Measurements from ENCODE around the gene RAPGEF1.

DNA sequence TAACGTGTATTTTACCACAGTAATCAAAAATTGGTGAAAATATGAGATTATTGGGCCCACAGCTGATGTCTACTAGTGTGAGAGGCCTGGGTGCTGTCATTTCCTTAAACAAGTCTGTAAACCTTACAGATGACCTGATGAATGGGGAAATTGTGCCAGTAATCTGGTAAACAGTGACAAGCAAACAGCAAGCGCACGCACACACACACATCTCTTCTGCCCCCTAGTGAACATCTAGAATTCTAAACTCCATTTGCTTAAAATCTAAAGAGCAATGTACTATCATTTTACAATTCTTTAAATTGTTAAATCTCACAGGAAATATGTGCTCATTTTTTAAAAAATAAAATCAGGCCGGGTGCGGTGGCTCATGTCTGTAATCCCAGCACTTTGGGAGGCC, 7.5 kb upstream of the RAPGEF1 start:
- TF ChIP-seq, protein P1, sequence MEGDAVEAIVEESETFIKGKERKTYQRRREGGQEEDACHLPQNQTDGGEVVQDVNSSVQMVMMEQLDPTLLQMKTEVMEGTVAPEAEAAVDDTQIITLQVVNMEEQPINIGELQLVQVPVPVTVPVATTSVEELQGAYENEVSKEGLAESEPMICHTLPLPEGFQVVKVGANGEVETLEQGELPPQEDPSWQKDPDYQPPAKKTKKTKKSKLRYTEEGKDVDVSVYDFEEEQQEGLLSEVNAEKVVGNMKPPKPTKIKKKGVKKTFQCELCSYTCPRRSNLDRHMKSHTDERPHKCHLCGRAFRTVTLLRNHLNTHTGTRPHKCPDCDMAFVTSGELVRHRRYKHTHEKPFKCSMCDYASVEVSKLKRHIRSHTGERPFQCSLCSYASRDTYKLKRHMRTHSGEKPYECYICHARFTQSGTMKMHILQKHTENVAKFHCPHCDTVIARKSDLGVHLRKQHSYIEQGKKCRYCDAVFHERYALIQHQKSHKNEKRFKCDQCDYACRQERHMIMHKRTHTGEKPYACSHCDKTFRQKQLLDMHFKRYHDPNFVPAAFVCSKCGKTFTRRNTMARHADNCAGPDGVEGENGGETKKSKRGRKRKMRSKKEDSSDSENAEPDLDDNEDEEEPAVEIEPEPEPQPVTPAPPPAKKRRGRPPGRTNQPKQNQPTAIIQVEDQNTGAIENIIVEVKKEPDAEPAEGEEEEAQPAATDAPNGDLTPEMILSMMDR (tag by site-specific recombination; IDR thresholded peaks at IDR 0.05): peak; percentile 41; the same call in 1 of the 2 replicates
- TF ChIP-seq ZNF791 (tag by site-specific recombination; IDR thresholded peaks at IDR 0.05) (no peak), PRDM10 (tag by site-specific recombination; IDR thresholded peaks at IDR 0.05) (no peak), ZBTB1 (tag by site-specific recombination; IDR thresholded peaks at IDR 0.05) (no peak), ZFP3 (tag by site-specific recombination; IDR thresholded peaks at IDR 0.05; ENCODE audit: low read depth) (no peak), ZNF501 (tag by site-specific recombination; IDR thresholded peaks at IDR 0.05) (no peak), RBAK (tag by site-specific recombination; IDR thresholded peaks at IDR 0.05) (no peak)
- TF ChIP-seq, protein P2, sequence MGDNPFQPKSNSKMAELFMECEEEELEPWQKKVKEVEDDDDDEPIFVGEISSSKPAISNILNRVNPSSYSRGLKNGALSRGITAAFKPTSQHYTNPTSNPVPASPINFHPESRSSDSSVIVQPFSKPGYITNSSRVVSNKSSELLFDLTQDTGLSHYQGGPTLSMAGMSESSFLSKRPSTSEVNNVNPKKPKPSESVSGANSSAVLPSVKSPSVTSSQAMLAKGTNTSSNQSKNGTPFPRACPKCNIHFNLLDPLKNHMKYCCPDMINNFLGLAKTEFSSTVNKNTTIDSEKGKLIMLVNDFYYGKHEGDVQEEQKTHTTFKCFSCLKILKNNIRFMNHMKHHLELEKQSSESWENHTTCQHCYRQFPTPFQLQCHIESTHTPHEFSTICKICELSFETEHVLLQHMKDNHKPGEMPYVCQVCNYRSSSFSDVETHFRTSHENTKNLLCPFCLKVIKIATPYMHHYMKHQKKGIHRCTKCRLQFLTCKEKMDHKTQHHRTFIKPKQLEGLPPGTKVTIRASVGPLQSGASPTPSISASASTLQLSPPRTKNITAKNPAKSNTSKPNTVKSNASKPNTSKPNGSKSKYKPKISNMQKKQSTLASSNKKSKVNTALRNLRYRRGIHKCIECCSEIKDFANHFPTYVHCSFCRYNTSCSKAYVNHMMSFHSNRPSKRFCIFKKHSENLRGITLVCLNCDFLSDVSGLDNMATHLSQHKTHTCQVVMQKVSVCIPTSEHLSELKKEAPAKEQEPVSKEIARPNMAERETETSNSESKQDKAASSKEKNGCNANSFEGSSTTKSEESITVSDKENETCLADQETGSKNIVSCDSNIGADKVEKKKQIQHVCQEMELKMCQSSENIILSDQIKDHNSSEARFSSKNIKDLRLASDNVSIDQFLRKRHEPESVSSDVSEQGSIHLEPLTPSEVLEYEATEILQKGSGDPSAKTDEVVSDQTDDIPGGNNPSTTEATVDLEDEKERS (tag by site-specific recombination; IDR thresholded peaks at IDR 0.05): no peak
- TF ChIP-seq, protein P3, sequence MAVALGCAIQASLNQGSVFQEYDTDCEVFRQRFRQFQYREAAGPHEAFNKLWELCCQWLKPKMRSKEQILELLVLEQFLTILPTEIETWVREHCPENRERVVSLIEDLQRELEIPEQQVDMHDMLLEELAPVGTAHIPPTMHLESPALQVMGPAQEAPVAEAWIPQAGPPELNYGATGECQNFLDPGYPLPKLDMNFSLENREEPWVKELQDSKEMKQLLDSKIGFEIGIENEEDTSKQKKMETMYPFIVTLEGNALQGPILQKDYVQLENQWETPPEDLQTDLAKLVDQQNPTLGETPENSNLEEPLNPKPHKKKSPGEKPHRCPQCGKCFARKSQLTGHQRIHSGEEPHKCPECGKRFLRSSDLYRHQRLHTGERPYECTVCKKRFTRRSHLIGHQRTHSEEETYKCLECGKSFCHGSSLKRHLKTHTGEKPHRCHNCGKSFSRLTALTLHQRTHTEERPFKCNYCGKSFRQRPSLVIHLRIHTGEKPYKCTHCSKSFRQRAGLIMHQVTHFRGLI (tag by site-specific recombination; IDR thresholded peaks at IDR 0.05): no peak
